GM18526 (cell line): ENCODE results near the gene GSN.

ENCODE experiments used
- POLR2A ChIP-seq: IDR thresholded peaks from 3 replicates; pipeline ENCODE4 v1.6.1; 2011; ENCODE audit not compliant: insufficient read length; ENCODE audit errors: extremely low read depth

GSN gene

GRCh38 chr9:121350993-121351561 lies 83.1 kb downstream of the GSN start:
- TF ChIP-seq POLR2A = no peak

DNA sequence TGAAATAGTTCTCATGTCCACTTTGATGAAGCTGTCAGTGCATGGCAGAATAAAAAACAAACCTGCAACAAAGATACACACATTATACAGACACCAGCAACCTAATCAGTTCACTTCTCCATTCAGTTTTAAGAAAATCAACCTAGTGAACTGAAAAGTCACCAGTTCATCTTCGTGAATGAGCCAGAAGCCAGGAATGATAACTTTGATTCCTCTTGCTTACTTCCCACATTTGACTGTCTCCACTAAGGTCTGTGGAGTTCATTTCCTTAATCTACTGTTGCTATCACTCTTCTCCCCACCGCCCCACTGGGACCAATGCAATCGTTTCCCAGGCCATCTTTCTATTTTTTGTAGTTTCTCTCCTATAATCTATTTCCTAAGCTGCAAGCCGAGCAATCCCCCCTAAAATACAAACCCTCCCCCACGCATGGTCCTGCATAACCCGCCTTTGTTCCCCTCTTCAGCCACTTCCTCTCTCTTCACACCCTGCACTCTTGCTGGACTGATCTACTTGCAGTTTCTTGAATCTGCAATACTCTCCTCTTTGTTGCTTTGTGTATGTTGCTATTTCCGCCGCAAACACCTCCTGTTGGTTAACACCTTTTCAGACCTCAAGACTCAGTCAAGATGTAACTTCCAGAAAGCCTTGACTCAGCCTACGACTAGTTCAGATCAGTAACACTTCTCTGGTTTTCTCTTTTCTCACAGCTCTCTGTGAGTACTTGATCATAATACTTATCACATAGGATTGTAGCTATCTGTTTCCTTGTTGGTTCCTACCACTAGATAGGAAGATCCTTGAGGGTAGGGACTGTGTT lies 85.5 kb downstream of the GSN start:
- TF ChIP-seq POLR2A = no peak

- TF ChIP-seq POLR2A = no peak
Observed at GRCh38 chr9:121354141-121354540, 86.2 kb downstream of the GSN start.

DNA sequence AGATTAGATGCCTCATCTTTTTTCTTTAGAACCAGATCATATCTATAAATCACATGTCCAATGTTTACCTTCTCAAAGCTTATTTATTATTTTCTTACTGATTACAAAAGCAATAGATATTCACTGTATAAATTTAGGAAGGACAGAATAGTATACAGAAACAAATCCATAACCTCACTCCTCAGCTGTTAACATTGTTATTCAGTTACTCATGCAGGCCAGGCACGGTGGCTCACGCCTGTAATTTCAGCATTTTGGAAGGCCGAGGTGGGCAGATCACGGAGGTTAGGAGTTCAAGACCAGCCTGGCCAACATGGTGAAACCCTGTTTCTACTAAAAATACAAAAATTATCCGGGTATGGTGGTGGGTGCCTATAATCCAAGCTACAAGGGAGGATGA lies 86.8 kb downstream of the GSN start:
- TF ChIP-seq POLR2A = no peak

- TF ChIP-seq POLR2A = no peak
Observed at GRCh38 chr9:121357011-121357410, 89.0 kb downstream of the GSN start.

DNA sequence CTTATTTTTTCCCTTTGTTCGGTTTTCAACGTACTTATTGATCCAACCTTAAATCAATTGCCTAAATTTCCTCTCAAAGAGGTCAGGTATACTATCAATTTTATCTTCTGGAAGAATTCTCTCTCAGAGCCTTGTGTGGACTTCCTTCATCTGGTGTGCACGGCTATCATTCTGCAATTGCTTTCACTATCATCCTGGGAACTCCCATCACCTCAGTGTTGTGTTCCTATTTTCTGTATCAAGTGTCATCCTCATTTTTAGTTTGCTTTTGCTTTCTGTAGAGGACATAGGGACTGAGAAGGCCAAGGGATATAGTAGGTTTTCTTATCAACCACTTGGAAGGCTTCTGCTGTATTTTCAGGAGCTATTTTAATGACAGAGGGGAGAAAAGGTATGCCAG lies 90.8 kb downstream of the GSN start:
- no peak for TF ChIP-seq POLR2A

DNA sequence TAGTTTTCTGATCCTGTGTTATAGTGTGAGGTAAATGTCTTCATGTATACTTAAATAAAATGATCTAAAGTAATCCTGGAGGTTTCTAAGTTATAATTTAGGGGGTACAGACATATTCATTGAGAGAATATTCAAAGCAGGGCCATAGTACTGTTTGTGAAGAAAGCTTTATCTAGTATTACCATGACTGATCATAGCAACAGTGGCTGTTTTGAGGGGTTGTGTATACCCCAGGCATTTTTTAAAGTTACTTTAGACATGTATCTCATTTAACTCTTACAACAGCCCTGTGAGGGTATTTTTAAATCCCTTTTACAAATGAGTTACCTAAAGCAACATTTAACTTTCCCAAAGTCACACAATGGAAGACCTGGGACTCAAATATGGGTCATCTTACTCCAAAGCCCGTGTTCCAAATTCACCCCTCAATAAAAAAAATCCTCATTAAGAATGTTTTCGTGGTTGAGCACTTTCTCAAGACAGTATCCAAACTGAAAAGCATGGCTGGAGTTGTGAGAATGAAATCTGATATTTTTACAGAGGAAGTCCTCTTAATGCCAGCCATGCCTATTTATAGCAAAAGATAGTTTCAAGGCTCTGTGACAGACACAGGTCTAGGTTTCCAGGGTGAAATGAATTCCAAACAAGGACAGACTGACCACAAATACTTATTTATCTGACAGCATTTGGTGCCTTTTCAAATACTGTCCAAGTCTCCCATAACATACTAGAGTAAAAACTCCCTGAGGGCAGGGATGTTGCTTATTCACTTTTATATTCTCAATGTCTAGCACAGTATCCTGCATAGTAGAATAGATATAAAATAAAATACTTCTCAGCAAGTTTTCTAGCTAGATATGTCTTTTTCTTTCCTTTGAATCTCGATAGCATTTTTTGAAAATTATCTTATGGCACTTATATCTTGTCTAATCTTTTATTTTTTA lies 91.7 kb downstream of the GSN start:
- TF ChIP-seq POLR2A = no peak

- no peak for TF ChIP-seq POLR2A
Observed at GRCh38 chr9:121360601-121361374, 92.8 kb downstream of the GSN start.

DNA sequence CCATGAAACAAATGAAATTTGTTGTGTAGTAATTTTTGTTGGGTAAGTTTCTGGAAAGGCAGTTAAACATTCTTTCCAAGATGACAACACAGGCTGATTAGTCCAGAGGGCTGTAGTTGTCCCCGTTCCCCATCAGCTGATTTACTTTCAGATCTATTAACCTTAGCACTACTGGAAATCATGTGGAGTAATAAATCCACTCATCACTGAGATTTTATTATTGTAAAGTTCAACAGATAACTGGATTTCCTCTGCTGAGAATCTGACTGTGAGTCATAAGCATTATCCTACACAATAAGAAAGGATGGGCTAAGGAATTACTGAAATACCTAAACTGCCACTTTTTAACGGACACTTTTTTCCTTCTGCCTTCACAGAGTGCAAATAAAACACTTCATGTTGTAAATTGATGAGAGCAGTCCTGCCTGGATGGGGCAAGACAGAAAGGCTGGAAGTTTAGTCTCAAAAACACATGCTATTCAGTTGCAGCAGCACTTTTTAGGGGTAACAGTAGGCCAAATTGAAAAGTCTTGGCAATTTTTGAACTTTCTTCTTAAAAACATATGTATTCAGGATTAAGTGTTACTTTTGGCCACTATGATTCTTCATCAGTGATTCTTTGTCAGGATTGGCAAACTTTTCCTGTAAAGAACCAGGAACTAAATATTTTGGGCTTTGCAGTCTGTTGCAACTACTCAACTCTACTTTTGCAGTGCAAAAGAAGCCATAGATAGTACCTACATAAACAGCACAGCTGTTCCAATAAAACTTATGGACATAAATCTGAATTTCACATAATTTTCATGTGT lies 95.1 kb downstream of the GSN start:
- no peak for TF ChIP-seq POLR2A

DNA sequence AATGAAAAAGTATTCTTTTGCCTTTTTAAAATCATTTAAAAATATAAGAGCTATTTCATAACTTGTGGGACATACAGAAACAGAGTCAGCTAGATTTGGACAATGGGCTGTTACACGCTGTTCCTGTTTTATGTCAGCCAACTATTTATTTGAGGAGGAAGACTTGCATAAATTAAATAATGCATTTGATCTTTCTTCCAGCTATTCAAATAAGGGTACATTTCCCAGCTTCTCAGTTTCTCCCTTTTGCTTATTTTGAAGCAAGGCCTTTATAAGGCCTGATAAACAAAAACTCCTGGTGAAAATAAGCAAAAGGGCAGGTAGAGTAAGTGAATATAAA lies 95.6 kb downstream of the GSN start:
- no peak for TF ChIP-seq POLR2A

- no peak for TF ChIP-seq POLR2A
Observed at GRCh38 chr9:121364077-121364476, 96.1 kb downstream of the GSN start.

DNA sequence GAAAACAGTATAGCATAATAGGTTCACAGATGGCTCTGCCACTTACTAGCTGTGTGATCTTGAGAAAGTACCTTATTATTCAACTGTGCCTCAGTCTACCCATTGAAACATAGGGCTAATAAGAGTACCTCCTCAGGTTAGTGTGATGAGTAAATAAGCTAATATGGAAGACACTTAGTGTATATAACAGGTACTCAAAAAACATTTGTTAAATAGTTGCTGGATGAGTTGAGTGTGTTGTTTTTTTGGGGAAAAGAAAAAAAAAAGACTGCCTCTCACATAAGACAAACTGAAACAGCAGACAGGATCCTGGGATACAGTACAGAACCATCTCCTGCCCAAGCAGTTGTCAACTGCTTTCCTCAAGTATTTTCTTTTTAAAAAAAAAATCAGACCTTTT lies 96.9 kb downstream of the GSN start:
- no peak for TF ChIP-seq POLR2A

GRCh38 chr9:121365564-121365963 lies 97.6 kb downstream of the GSN start:
- TF ChIP-seq POLR2A = no peak

GRCh38 chr9:121366611-121367192 lies 98.7 kb downstream of the GSN start:
- no peak for TF ChIP-seq POLR2A

- TF ChIP-seq POLR2A = no peak
Observed at GRCh38 chr9:121367306-121368137, 99.6 kb downstream of the GSN start.
